SU-DHL-6 (cell line): ENCODE results near the gene G0S2.

Experiments used
- H2AFZ ChIP-seq: fragments of 200-600 bp; sonication (generic); 2 replicates; pipeline ENCODE4 v1.6.1; 2014; ENCODE audit warnings: low read depth, mild to moderate bottlenecking, moderate library complexity, mixed read lengths, antibody characterized with exemption, low read length; ENCODE audit not compliant: severe bottlenecking
- H3F3A ChIP-seq: fragments of 200-600 bp; shearing (Covaris generic); 2 replicates; pipeline ENCODE4 v1.6.0; 2016; ENCODE audit warnings: antibody characterized with exemption, mild to moderate bottlenecking; ENCODE audit not compliant: insufficient read depth
- H3K27ac ChIP-seq: fragments of 200-600 bp; sonication (generic); 2 replicates; pipeline ENCODE4 v1.5.1; 2016; ENCODE audit warnings: low read depth, mild to moderate bottlenecking, low read length, moderate library complexity, mixed read lengths
- H3K27me3 ChIP-seq: fragments of 200-600 bp; sonication (generic), shearing (Covaris generic); 2 replicates; pipeline ENCODE4 v1.6.0; 2014; ENCODE audit warnings: mild to moderate bottlenecking, low read length
- H3K36me3 ChIP-seq: fragments of 200-600 bp; sonication (generic); 2 replicates; pipeline ENCODE4 v1.6.1; 2014; ENCODE audit warnings: mild to moderate bottlenecking, low read length, mixed read lengths
- H3K4me2 ChIP-seq: fragments of 300-600, 200-600 bp; shearing (Covaris generic), sonication (generic); 2 replicates; pipeline ENCODE4 v1.6.0; 2014; ENCODE audit warnings: low read length, low read depth, mild to moderate bottlenecking; ENCODE audit not compliant: poor library complexity, severe bottlenecking
- H3K4me3 ChIP-seq: fragments of 200-600 bp; sonication (generic); 2 replicates; pipeline ENCODE4 v1.5.1; 2014; ENCODE audit warnings: antibody characterized with exemption, low read length, mild to moderate bottlenecking, mixed read lengths; ENCODE audit not compliant: insufficient read depth, poor library complexity, severe bottlenecking
- H3K79me2 ChIP-seq: fragments of 200-600 bp; sonication (generic); 2 replicates; pipeline ENCODE4 v1.6.1; 2014; ENCODE audit warnings: mild to moderate bottlenecking, low read length, moderate library complexity; ENCODE audit not compliant: insufficient read depth
- H3K9ac ChIP-seq: fragments of 200-600 bp; sonication (generic); 2 replicates; pipeline ENCODE4 v1.7.0; 2014; ENCODE audit warnings: mild to moderate bottlenecking, low read length
- H3K9me2 ChIP-seq: fragments of 200-600 bp; sonication (generic); replicated peaks from 2 replicates; pipeline ENCODE4 v1.6.1; 2014; ENCODE audit warnings: low read length; ENCODE audit not compliant: insufficient read depth
- H3K9me3 ChIP-seq: fragments of 200-600 bp; sonication (generic); 2 replicates; pipeline ENCODE4 v1.6.1; 2014; ENCODE audit warnings: low read length, mixed read lengths; ENCODE audit not compliant: insufficient read depth
- H4K20me1 ChIP-seq: fragments of 200-600 bp; sonication (generic); 2 replicates; pipeline ENCODE4 v1.6.1; 2014; ENCODE audit warnings: low read depth, mild to moderate bottlenecking, antibody characterized with exemption, low read length, moderate library complexity, mixed read lengths
- EZH2phosphoT487 ChIP-seq: fragments of 200-600 bp; sonication (generic), shearing (Covaris generic); conservative IDR thresholded peaks from 2 replicates; pipeline ENCODE4 v1.6.1; 2018; ENCODE audit warnings: mild to moderate bottlenecking, antibody characterized with exemption, low read length, moderate library complexity, mixed read lengths
- TF ChIP-seq, protein P1 (sequence below): fragments of 200-600 bp; sonication (generic); IDR thresholded peaks from one replicate; pipeline ENCODE4 v1.5.1; 2017; ENCODE audit warnings: antibody characterized with exemption, mild to moderate bottlenecking, low read length, moderate library complexity; ENCODE audit not compliant: insufficient read depth, poor library complexity, severe bottlenecking

G0S2 gene

DNA sequence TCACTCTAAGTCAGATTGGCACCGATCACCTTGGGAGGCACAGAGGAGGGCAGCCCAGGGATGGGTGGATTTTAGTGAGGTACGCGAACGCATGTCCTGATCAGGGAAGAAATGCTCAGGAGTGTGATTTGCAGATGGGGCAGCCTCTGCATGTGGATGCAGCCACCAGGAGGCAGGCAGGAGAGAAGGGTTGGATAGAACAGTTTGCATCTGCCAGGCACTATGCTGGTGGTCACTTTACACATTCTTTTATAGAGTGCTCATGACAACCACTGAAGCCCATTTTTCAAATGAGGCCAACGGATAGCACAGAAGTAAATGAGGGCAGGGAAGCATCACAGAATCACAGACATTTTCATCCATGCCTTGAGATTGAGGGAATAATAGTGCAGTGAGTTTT lies 28.7 kb upstream of the G0S2 start:
- Histone ChIP-seq H4K20me1 (no peaks in the 10 kb centered on the region), H3K4me3 (no peak overlapping the region), H3F3A (no peaks in the 10 kb centered on the region), H3K36me3 (no peaks in the 10 kb centered on the region), H3K4me2 (no peak overlapping the region), H3K27me3 (no peaks in the 10 kb centered on the region), H3K9me3 (no peaks in the 10 kb centered on the region), H3K9ac (no peak overlapping the region), H3K9me2 (no peaks in the 10 kb centered on the region), H3K79me2 (no peaks in the 10 kb centered on the region), H2AFZ (no peak overlapping the region), H3K27ac (no peak overlapping the region)
- TF ChIP-seq EZH2phosphoT487, result no peak

DNA sequence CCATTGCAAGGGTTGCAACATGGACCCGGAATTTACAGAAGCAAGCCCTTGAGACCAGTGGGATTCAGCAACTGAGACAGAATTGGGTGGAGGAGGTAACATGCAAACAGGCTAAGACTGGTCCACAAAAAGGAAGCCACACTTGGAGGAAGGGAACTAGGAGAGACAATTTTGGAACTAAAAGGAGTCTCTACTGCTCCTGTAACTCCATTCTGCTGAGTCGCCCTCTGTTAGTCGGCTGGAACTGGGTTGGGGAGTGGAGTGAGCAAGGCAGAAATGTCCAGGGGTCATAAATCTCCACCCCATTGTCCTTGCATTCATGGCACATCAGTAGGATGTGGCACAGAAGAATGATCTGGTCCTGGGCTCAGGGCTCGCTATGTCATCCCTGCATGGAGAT lies 28.1 kb upstream of the G0S2 start:
- no peaks in the 10 kb centered on the region for H3K9me2 ChIP-seq
- H3K79me2 ChIP-seq, result no peaks in the 10 kb centered on the region
- TF ChIP-seq, protein P1, sequence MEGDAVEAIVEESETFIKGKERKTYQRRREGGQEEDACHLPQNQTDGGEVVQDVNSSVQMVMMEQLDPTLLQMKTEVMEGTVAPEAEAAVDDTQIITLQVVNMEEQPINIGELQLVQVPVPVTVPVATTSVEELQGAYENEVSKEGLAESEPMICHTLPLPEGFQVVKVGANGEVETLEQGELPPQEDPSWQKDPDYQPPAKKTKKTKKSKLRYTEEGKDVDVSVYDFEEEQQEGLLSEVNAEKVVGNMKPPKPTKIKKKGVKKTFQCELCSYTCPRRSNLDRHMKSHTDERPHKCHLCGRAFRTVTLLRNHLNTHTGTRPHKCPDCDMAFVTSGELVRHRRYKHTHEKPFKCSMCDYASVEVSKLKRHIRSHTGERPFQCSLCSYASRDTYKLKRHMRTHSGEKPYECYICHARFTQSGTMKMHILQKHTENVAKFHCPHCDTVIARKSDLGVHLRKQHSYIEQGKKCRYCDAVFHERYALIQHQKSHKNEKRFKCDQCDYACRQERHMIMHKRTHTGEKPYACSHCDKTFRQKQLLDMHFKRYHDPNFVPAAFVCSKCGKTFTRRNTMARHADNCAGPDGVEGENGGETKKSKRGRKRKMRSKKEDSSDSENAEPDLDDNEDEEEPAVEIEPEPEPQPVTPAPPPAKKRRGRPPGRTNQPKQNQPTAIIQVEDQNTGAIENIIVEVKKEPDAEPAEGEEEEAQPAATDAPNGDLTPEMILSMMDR, result no peak
- TF ChIP-seq EZH2phosphoT487, result no peak
- H3K9me3 ChIP-seq, result no peaks in the 10 kb centered on the region
- no peak overlapping the region for H3K27ac ChIP-seq
- H3K36me3 ChIP-seq, result no peaks in the 10 kb centered on the region
- H3K27me3 ChIP-seq, result no peaks in the 10 kb centered on the region
- no peak overlapping the region for H2AFZ ChIP-seq
- no peaks in the 10 kb centered on the region for H3F3A ChIP-seq
- H4K20me1 ChIP-seq, result no peaks in the 10 kb centered on the region
- H3K9ac ChIP-seq, result no peak overlapping the region
- no peak overlapping the region for H3K4me2 ChIP-seq
- H3K4me3 ChIP-seq, result no peak overlapping the region

DNA sequence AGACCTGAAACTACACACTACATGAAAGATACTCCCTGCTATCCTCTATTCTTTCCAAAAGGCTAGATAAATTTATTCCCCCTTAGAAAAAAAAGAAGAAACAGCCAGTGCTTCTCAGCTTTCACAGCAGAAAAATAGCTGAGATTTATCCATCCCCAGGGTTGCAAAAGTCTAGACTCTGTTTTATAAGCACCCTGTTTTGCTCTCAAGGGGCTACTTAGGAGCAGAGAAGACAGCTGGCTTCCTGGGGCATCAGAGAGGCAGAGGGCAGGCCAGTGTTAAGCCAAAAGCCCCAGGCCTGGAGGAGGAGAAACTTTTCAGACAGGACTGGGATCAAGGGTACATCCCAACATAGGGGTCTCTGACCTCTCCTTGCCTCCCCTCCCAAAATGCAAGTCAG lies 26.9 kb upstream of the G0S2 start:
- H3K36me3 ChIP-seq, result no peaks in the 10 kb centered on the region
- H3F3A ChIP-seq, result no peaks in the 10 kb centered on the region
- TF ChIP-seq EZH2phosphoT487, result no peak
- TF ChIP-seq, protein P1, result no peak
- no peaks in the 10 kb centered on the region for H4K20me1 ChIP-seq
- no peak overlapping the region for H2AFZ ChIP-seq
- no peaks in the 10 kb centered on the region for H3K79me2 ChIP-seq
- no peak overlapping the region for H3K27ac ChIP-seq
- no peak overlapping the region for H3K9ac ChIP-seq
- no peak overlapping the region for H3K4me3 ChIP-seq
- H3K4me2 ChIP-seq, result no peak overlapping the region
- H3K27me3 ChIP-seq, result no peaks in the 10 kb centered on the region
- H3K9me2 ChIP-seq, result no peaks in the 10 kb centered on the region
- H3K9me3 ChIP-seq, result no peaks in the 10 kb centered on the region

DNA sequence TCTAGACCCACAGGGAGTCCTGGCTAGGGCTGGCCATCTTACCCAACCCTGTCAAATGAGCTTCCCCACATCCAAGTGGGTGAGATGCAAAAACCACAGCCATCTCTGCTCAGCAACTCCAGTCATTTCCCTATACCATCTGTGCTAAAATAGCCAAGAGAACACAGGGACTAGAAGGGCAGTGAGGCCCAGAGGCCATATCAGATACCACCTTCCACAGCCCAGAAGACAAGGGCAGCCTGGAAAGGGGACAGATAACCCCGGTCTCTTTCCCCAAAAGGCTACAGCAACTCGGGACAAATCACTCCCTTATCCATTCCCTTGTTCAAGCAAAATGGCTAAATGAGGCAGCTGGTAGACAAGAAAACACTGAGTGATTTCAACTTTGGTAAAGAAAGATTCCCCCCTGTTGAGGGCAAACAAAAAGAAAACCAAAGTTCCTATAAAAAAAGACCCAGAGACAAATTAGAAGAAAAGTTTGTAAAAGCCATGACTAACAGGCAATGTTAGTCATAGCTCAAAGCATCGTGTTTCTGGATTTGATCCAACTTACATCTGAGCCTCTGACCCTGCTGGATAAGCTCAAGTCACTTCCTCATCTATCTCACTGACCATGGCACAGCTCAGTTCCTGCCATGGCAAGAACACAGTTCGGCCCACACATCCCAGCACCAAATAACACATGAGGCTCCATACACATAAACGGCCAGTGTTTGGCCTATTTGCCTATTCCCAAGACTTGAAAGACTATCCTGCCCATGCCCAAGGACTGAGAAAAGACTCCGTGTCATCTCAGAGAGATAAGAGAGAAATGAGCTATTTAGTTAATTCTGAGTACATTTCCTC lies 26.1 kb upstream of the G0S2 start:
- TF ChIP-seq, protein P1, result no peak
- TF ChIP-seq EZH2phosphoT487, result no peak
- H2AFZ ChIP-seq, result no peak overlapping the region
- no peak overlapping the region for H3K4me2 ChIP-seq
- no peaks in the 10 kb centered on the region for H3K9me2 ChIP-seq
- H3F3A ChIP-seq, result no peaks in the 10 kb centered on the region
- no peaks in the 10 kb centered on the region for H4K20me1 ChIP-seq
- no peaks in the 10 kb centered on the region for H3K27me3 ChIP-seq
- no peaks in the 10 kb centered on the region for H3K9me3 ChIP-seq
- H3K4me3 ChIP-seq, result no peak overlapping the region
- H3K36me3 ChIP-seq, result no peaks in the 10 kb centered on the region
- no peaks in the 10 kb centered on the region for H3K79me2 ChIP-seq
- H3K27ac ChIP-seq, result no peak overlapping the region
- no peak overlapping the region for H3K9ac ChIP-seq
